OCI-LY1 (cell line): Measurements from ENCODE around the gene PRRC2B.

Experiments
- CTCF ChIP-seq: fragments of 200-600 bp; sonication (generic), shearing (Covaris generic); IDR thresholded peaks from 2 replicates; pipeline ENCODE4 v1.5.1; 2017; ENCODE audit warnings: mild to moderate bottlenecking, antibody characterized with exemption, low read length, moderate library complexity, mixed read lengths
- EZH2 ChIP-seq: fragments of 200-600 bp; sonication (generic), shearing (Covaris generic); IDR thresholded peaks from 2 replicates; pipeline ENCODE4 v1.8.0; 2017; ENCODE audit warnings: borderline replicate concordance, mixed run types, mild to moderate bottlenecking, antibody characterized with exemption, low read length, moderate library complexity, mixed read lengths

- TF ChIP-seq CTCF = no peak
- no peak for TF ChIP-seq EZH2
Observed at GRCh38 chr9:131482343-131483006, 88.6 kb downstream of the PRRC2B start.
